Heart left ventricle (tissue), 16 donors: ENCODE measurements around the gene PREPL. TPM values are rescaled to one million over a fixed set of nuclear protein-coding genes. Genes with fewer than 3 reads are reported as not detected.

Experiments
- ATAC-seq, 4 donors: fragments of 200-7000 bp; cut with Tn5 transposase; one replicate each; pipeline ENCODE4 v1.9.1; 2020 to 2022; ENCODE audit warnings: moderate library complexity in 4 of 4, mild to moderate bottlenecking in 3 of 4, moderate number of reproducible peaks in 1 of 4
- DNase-seq, 5 donors: peaks; one replicate each; pipeline ENCODE4 v3.0.0-alpha.2; 2020
- H3K27ac ChIP-seq, 12 donors: fragments of 200-600 bp; sonication (generic) in 4 of 12; one replicate each; pipeline versions ENCODE4 v1.5.0 to v1.8.0; 2016 to 2022; ENCODE audit warnings: mild to moderate bottlenecking in 2 of 12
- H3K27me3 ChIP-seq, 9 donors: fragments of 200-600 bp; sonication (generic) in 2 of 9; one replicate each; pipeline versions ENCODE4 v1.5.1 to v1.8.0; 2016 to 2022; ENCODE audit warnings: mild to moderate bottlenecking in 3 of 9
- H3K36me3 ChIP-seq, 9 donors: fragments of 200-600 bp; sonication (generic) in 2 of 9; one replicate each; pipeline versions ENCODE4 v1.5.0 to v1.8.0; 2018 to 2022; ENCODE audit warnings: mild to moderate bottlenecking in 2 of 9
- H3K4me1 ChIP-seq, 12 donors: fragments of 200-600 bp; sonication (generic) in 4 of 12; one replicate each; pipeline versions ENCODE4 v1.5.0 to v1.8.0; 2016 to 2022; ENCODE audit warnings: mild to moderate bottlenecking in 3 of 12
- H3K4me3 ChIP-seq, 12 donors: fragments of 200-600 bp; sonication (generic) in 4 of 12; one replicate each; pipeline versions ENCODE4 v1.5.0 to v1.8.0; 2017 to 2022; ENCODE audit warnings: mild to moderate bottlenecking in 9 of 12, moderate library complexity in 4 of 12
- H3K9me3 ChIP-seq, 12 donors: fragments of 200-600 bp; sonication (generic) in 4 of 12; one replicate each; pipeline versions ENCODE4 v1.5.0 to v1.8.0; 2016 to 2022; ENCODE audit warnings: mild to moderate bottlenecking in 1 of 12
- CTCF ChIP-seq, 12 donors: fragments of 200-600 bp; sonication (generic) in 4 of 12; IDR thresholded peaks; one replicate each; pipeline versions ENCODE4 v1.5.0 to v1.8.0; 2018 to 2022; ENCODE audit warnings: antibody characterized with exemption in 12 of 12, mild to moderate bottlenecking in 5 of 12
- POLR2A ChIP-seq, 2 donors: fragments of 450-650 bp; IDR thresholded peaks; one replicate each; pipeline ENCODE4 v1.6.1; 2017; ENCODE audit warnings: antibody characterized with exemption in 2 of 2, mild to moderate bottlenecking in 2 of 2, moderate library complexity in 2 of 2
- WGBS, 4 donors: extraction: QIAGEN DNeasy Blood & Tissue Kit in 2 of 4; methylation state at CpG; one replicate each; pipeline versions ENCODE4 v1.1.5 to v1.1.7; 2013 to 2018; 5-methylcytosine and 5-hydroxymethylcytosine counted together
- intact Hi-C, 10 donors: fragments of 100-400 bp; cut with DNase I; formaldehyde crosslinking; loops; one replicate each; pipeline versions ENCODE4 v1.11.1 to v1.14.2; 2022
- polyA plus RNA-seq, 2 donors: library from polyadenylated mRNA; stranded (reverse); fragments of 200-250 nt; gene quantifications; one replicate each; pipeline ENCODE4 v1.2.3, GENCODE V29; 2013
- total RNA-seq, 9 donors: library from RNA; depleted of rRNA in 2 of 9; stranded (reverse); fragments of >200 nt in 2 of 9; fragmentation: NEBNext Ultra II Directional in 3 of 9; extraction: Animal tissue kit (Norgen Biotek cat#: 25700) in 3 of 9; gene quantifications; one replicate each; pipeline versions ENCODE4 v1.1.0 to v1.2.4, GENCODE V29; 2016 to 2023
- donor health status: ischemic (EF 13 %, LVEDD 7.1; RV severe dilation, severe dysfunction).
- donor health status: healthy with polysubstance abuse.
- donor health status: DM: no; HTN: yes; CAD: no.
- donor health status: DM: no; HTN: no; CAD: no.
- donor health status: ischemic (EF 25% LVEDD 6.9; RV normal size, moderate dysfunction).
- donor health status: ischemic (EF 25% LVEDD 5.7; RV mildly dilated, moderate dysfunction).
- donor health status: healthy.
- donor health status: DM: yes; HTN: yes; CAD: no.
- donor health status: ischemic (EF 35%, LVEDD 5.7; RV mildly dilated, moderate dysfunction).
- donor health status: nonischemic (EF 11% LVEDD 7.7; RV severe dilation, severe dysfunction).
- donor health status: DM: yes; HTN: yes; CAD: no.
- donor health status: PGD.
- donor health status: ischemic (EF 29% LVEDD 5.4; RV normal size, mild dysfunction).
- donor health status: nonischemic (EF 23%, LVEDD 6.1; RV moderate dilation, normal function).

PREPL gene
- total and polyA plus RNA-seq, 11 donors, result 10.7 to 120 (median 72.0) TPM

GRCh38 chr2:44273596-44273995 is 87.7 kb downstream of the PREPL start:
- H3K36me3 ChIP-seq, result no peaks in the 10 kb centered on the region
- DNase-seq (no peak), ATAC-seq (no peak)
- H3K4me1 ChIP-seq, result peaks cover 0 to 2% (median under 1%) of the 10 kb centered on the region in 12 donors
- WGBS, 4 donors, result 65 to 82% (median 74%) methylated on average over 2 of the region's 2 CpGs
- intact Hi-C loops, result no loop called here
- TF ChIP-seq POLR2A (IDR thresholded peaks at IDR 0.05) (no peak), CTCF (IDR thresholded peaks at IDR 0.05) (no peak)
- H3K4me3 ChIP-seq, result no peak overlapping the region
- no peak overlapping the region for H3K27ac ChIP-seq
- no peaks in the 10 kb centered on the region for H3K27me3 ChIP-seq
- H3K9me3 ChIP-seq, result no peaks in the 10 kb centered on the region

- H3K27ac ChIP-seq, result no peak overlapping the region
- intact Hi-C loops, result no loop called here
- DNase-seq (no peak), ATAC-seq (no peak)
- TF ChIP-seq POLR2A (IDR thresholded peaks at IDR 0.05) (no peak), CTCF (IDR thresholded peaks at IDR 0.05) (no peak)
- H3K4me3 ChIP-seq, result no peak overlapping the region
- H3K4me1 ChIP-seq, result peaks cover 0 to 7% (median 5%) of the 10 kb centered on the region in 12 donors
- no peaks in the 10 kb centered on the region for H3K36me3 ChIP-seq
- WGBS, 4 donors, result 68 to 87% (median 80%) methylated on average over 3 of the region's 3 CpGs
- no peaks in the 10 kb centered on the region for H3K9me3 ChIP-seq
- H3K27me3 ChIP-seq, result no peaks in the 10 kb centered on the region
Measured at GRCh38 chr2:44273076-44273475, 88.2 kb downstream of the PREPL start.

- 90 to 98% (median 93%) methylated on average over 7 of the region's 7 CpGs for WGBS, 4 donors
- Histone ChIP-seq H3K27me3 (no peaks in the 10 kb centered on the region), H3K27ac (no peak overlapping the region), H3K4me1 (peaks cover 0 to 15% (median 12%) of the 10 kb centered on the region in 12 donors), H3K9me3 (no peaks in the 10 kb centered on the region), H3K36me3 (no peaks in the 10 kb centered on the region), H3K4me3 (no peak overlapping the region)
- intact Hi-C loops, result no loop called here
- no peak for DNase-seq
- ATAC-seq, result no peak
- no peak for TF ChIP-seq POLR2A (IDR thresholded peaks at IDR 0.05)
- TF ChIP-seq CTCF (IDR thresholded peaks at IDR 0.05), result no peak
Measured at GRCh38 chr2:44271296-44271695, 90.0 kb downstream of the PREPL start.

GRCh38 chr2:44269831-44270230 is 91.5 kb downstream of the PREPL start:
- Histone ChIP-seq H3K4me3 (no peak overlapping the region), H3K9me3 (no peaks in the 10 kb centered on the region), H3K27me3 (no peaks in the 10 kb centered on the region), H3K4me1 (peaks cover 0 to 15% (median 12%) of the 10 kb centered on the region in 12 donors), H3K27ac (no peak overlapping the region), H3K36me3 (no peaks in the 10 kb centered on the region)
- intact Hi-C loops, result no loop called here
- TF ChIP-seq CTCF (IDR thresholded peaks at IDR 0.05) (no peak), POLR2A (IDR thresholded peaks at IDR 0.05) (no peak)
- WGBS, 4 donors, result 46 to 76% (median 56%) methylated on average over 1 of the region's 1 CpG
- DNase-seq (no peak), ATAC-seq (no peak)
